Esophagus squamous epithelium (tissue), 5 donors: ENCODE results near the gene GID8. TPM values are rescaled to one million over a fixed set of nuclear protein-coding genes. Genes with fewer than 3 reads are reported as not detected.

Experiments
- DNase-seq: peaks from one replicate; lab custom pipeline; 2025; lab: John Stamatoyannopoulos, UW
- H3K27ac ChIP-seq, 4 donors: fragments of 200-600 bp; sonication (generic); one replicate each; pipeline ENCODE4 v1.5.1; 2016 to 2019; ENCODE audit warnings: mild to moderate bottlenecking in 1 of 4
- H3K27me3 ChIP-seq, 4 donors: fragments of 200-600 bp; sonication (generic); 1 replicate in 3 of 4; 2 replicates in 1 of 4; pipeline versions ENCODE4 v1.5.1 to v1.6.0; 2017 to 2021; ENCODE audit warnings: antibody characterized with exemption in 1 of 4
- H3K36me3 ChIP-seq, 3 donors: fragments of 200-600 bp; sonication (generic); one replicate each; pipeline ENCODE4 v1.5.1; 2016 to 2019
- H3K4me1 ChIP-seq, 3 donors: fragments of 200-600 bp; sonication (generic); one replicate each; pipeline ENCODE4 v1.5.1; 2017 to 2019
- H3K4me3 ChIP-seq, 4 donors: fragments of 200-600 bp; sonication (generic); 1 replicate in 3 of 4; 2 replicates in 1 of 4; pipeline ENCODE4 v1.5.1; 2016 to 2019; ENCODE audit warnings: mild to moderate bottlenecking in 2 of 4, moderate library complexity in 1 of 4
- H3K9me3 ChIP-seq, 3 donors: fragments of 200-600 bp; sonication (generic); one replicate each; pipeline ENCODE4 v1.5.1; 2016 to 2019
- POLR2A ChIP-seq, 4 donors: fragments of 450-650 bp; IDR thresholded peaks; one replicate each; pipeline ENCODE4 v1.6.1; 2017; ENCODE audit warnings: antibody characterized with exemption in 4 of 4, mild to moderate bottlenecking in 4 of 4, moderate library complexity in 3 of 4
- WGBS, 2 donors: methylation state at CpG; one replicate each; pipeline ENCODE4 v1.1.5; 2018; 5-methylcytosine and 5-hydroxymethylcytosine counted together
- intact Hi-C: fragments of 100-400 bp; cut with DNase I; formaldehyde crosslinking; loops from one replicate; pipeline ENCODE4 v1.15.0; 2022
- total RNA-seq, 4 donors: library from RNA; depleted of rRNA; stranded (reverse); fragments of >200 nt; gene quantifications; one replicate each; pipeline ENCODE4 v1.1.0, GENCODE V29; 2016
- TF ChIP-seq, protein P1 (sequence below), 6 experiments: fragments of 450-650 bp in 4 of 6; fragments of 200-600 bp in 2 of 6; sonication (generic) in 2 of 6; IDR thresholded peaks; one replicate each; pipeline ENCODE4 v1.5.1; 2016 to 2019; ENCODE audit warnings: antibody characterized with exemption in 6 of 6, mild to moderate bottlenecking in 4 of 6, moderate library complexity in 4 of 6
- donor health status: DM: yes; HTN: yes; CAD: no.

The GID8 gene
- total RNA-seq, 4 donors from 2014 or later: 41.0 to 51.2 (median 44.1) TPM

GRCh38 chr20:62949962-62950361 is 12.0 kb downstream of the GID8 start:
- Histone ChIP-seq H3K27me3 (no peaks in the 10 kb centered on the region), H3K4me3 (no peak overlapping the region), H3K36me3 (peaks cover 12 to 64% (median 29%) of the 10 kb centered on the region in 3 donors), H3K27ac (no peak overlapping the region), H3K9me3 (no peaks in the 10 kb centered on the region), H3K4me1 (peaks cover 20 to 34% (median 28%) of the 10 kb centered on the region in 3 donors)
- intact Hi-C loops: no loop called here
- TF ChIP-seq, protein P1, sequence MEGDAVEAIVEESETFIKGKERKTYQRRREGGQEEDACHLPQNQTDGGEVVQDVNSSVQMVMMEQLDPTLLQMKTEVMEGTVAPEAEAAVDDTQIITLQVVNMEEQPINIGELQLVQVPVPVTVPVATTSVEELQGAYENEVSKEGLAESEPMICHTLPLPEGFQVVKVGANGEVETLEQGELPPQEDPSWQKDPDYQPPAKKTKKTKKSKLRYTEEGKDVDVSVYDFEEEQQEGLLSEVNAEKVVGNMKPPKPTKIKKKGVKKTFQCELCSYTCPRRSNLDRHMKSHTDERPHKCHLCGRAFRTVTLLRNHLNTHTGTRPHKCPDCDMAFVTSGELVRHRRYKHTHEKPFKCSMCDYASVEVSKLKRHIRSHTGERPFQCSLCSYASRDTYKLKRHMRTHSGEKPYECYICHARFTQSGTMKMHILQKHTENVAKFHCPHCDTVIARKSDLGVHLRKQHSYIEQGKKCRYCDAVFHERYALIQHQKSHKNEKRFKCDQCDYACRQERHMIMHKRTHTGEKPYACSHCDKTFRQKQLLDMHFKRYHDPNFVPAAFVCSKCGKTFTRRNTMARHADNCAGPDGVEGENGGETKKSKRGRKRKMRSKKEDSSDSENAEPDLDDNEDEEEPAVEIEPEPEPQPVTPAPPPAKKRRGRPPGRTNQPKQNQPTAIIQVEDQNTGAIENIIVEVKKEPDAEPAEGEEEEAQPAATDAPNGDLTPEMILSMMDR (IDR thresholded peaks at IDR 0.05): no peak
- no peak for TF ChIP-seq POLR2A (IDR thresholded peaks at IDR 0.05)
- no peak for DNase-seq
- WGBS, 2 donors: 84 to 91% methylated on average over 5 to 11 of the region's 12 CpGs

DNA sequence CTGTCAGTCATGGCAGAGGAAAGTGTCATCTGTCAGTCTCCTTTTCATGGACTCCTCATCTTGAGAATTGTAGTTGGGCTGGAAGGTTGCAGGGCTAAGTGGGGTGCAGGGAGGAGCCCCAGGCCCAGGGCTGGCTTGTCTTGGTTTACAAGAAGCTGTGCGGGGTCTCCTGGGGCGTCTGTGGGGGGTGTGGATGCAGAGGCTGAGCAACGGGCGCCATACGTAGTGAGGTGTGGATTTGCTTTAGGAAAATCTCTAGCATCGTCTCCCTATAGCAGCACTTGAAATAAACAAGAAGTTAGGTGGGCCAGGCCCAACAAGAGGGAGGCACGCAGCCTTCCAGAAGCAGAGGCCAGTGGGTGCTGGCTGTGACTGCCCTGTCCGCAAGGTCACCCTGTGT is 12.8 kb downstream of the GID8 start:
- peaks cover 20 to 34% (median 28%) of the 10 kb centered on the region in 3 donors for H3K4me1 ChIP-seq
- intact Hi-C loops: no loop called here
- H3K27ac ChIP-seq: no peak overlapping the region
- no peaks in the 10 kb centered on the region for H3K9me3 ChIP-seq
- TF ChIP-seq POLR2A (IDR thresholded peaks at IDR 0.05): no peak
- DNase-seq: no peak
- H3K4me3 ChIP-seq: no peak overlapping the region
- H3K36me3 ChIP-seq: peaks cover 10 to 56% (median 23%) of the 10 kb centered on the region in 3 donors
- 94 to 100% methylated on average over 2 to 7 of the region's 8 CpGs for WGBS, 2 donors
- no peaks in the 10 kb centered on the region for H3K27me3 ChIP-seq

DNA sequence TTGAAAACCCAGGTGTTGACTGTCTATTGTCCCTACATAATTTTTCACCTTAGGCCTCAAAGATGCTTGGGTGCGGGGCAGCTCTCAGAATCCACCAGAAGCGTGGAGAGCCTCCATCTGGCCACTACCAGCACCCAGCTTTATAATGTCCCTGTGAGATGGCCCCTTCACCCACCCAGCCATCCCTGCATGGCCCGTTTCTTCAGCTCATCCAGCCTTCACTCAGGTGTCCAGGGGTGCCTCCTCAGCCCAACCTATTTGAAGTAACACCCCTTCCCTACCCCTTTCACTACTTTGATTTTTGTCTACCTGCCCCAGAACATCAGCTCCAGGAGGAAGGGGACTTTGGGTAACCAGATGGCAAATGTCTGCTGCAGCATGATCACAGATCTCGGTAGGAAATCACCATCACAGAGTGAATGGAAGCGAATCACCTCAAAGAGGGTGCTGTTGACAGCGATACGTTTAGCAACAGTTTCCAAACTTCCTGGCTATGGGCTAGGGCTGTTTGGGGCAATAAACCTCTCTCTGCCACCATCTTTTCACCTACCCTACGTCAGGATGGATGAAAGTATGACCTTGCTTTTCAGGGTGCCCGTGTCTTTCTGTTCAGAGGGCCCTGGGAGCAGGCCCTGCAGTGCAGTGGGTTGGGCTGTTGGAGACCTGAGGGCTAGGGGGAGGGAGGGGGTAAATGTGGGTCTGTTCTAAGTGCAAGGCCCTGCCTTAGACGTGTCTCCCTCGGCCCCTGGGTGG is 13.4 kb downstream of the GID8 start:
- Histone ChIP-seq H3K4me3 (no peak overlapping the region), H3K4me1 (peaks cover 20 to 34% (median 28%) of the 10 kb centered on the region in 3 donors), H3K9me3 (no peaks in the 10 kb centered on the region), H3K27ac (no peak overlapping the region), H3K27me3 (no peaks in the 10 kb centered on the region), H3K36me3 (peaks cover 4 to 50% (median 17%) of the 10 kb centered on the region in 3 donors)
- TF ChIP-seq, protein P1 (IDR thresholded peaks at IDR 0.05): no peak
- TF ChIP-seq POLR2A (IDR thresholded peaks at IDR 0.05): no peak
- WGBS, 2 donors: 87 to 91% methylated on average over 4 to 5 of the region's 11 CpGs
- intact Hi-C loops: no loop called here
- DNase-seq: no peak

DNA sequence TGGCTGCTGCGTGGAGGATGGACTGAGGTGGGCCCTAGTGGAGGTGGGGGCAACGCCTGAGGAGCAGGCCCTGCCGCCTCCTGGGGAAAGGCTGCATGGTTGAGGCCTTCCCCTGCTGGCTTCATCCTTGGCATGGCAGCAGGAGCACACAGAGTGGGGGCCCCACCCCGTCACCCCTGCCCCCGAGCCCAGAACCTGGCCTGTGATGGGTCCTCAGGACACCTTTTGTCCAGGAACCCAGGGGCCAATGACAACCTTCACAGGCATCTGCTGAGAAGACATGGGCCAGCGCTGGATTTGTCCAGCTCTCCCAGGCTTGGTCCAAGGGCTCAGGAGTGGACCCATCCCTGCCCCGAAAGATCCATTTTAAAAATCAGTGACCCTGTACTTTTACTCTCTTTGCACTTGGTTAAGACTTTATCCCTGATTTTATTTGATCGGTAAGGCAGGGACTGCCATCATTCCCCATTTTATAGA is 14.0 kb downstream of the GID8 start:
- TF ChIP-seq, protein P1 (IDR thresholded peaks at IDR 0.05): no peak
- no peak for TF ChIP-seq POLR2A (IDR thresholded peaks at IDR 0.05)
- no peaks in the 10 kb centered on the region for H3K27me3 ChIP-seq
- peaks cover 20 to 34% (median 28%) of the 10 kb centered on the region in 3 donors for H3K4me1 ChIP-seq
- intact Hi-C loops: no loop called here
- DNase-seq: no peak
- peak overlapping the region in 2 of 4 donors; percentile 33 to 61 for H3K4me3 ChIP-seq
- peak overlapping the region in 3 of 4 donors; percentile 81 to 96 (median 87) for H3K27ac ChIP-seq
- 79 to 81% methylated on average over 3 of the region's 8 CpGs for WGBS, 2 donors
- peaks cover 0 to 44% (median 11%) of the 10 kb centered on the region in 3 donors for H3K36me3 ChIP-seq
- H3K9me3 ChIP-seq: no peaks in the 10 kb centered on the region

DNA sequence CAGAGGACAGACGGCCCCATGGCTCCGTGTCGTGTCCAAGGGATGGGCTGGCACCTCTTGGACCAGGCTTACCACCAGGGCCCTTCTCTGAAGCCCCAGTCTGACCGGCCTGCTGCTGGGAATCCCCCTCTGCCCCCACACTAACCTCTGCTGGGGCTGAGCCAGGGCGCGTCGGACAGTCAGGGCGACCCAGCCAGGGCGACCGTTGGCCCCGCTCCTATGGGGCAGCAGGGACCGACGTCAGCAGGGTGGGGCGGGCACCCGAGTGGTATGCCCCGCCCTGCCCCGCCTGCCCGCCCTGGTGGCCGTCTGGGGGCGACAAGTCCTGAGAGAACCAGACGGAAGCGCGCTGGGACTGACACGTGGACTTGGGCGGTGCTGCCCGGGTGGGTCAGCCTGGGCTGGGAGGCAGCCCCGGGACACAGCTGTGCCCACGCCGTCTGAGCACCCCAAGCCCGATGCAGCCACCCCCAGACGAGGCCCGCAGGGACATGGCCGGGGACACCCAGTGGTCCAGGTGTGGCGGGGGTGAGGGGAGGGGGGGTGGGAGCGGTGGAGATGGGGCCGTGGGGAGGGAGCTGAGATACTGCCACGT is 14.5 kb downstream of the GID8 start, which contains the start of gene SLC17A9:
Gene SLC17A9 (plus strand): TSS at position 337 of the 595 bp plus-strand sequence. CDS start 122 bp downstream, at position 459.
- 14% methylated on average over 6 of the region's 37 CpGs; no CpG with 5 or more reads in 1 of the 2 donors for WGBS, 2 donors
- H3K27ac ChIP-seq: peak within 1 kb of the TSS; percentile 67 to 96 (median 84)
- peaks cover 0 to 39% (median 6%) of the 10 kb centered on the region in 3 donors for H3K36me3 ChIP-seq
- no peaks in the 10 kb centered on the region for H3K9me3 ChIP-seq
- intact Hi-C loops: no loop called here
- TF ChIP-seq, protein P1 (IDR thresholded peaks at IDR 0.05): no peak
- TF ChIP-seq POLR2A (IDR thresholded peaks at IDR 0.05): peak in 1 of 4 donors; percentile 27
- no peaks in the 10 kb centered on the region for H3K27me3 ChIP-seq
- peak within 1 kb of the TSS in 3 of 4 donors; percentile 33 to 61 (median 37) for H3K4me3 ChIP-seq
- peak; percentile 22 for DNase-seq
- peaks cover 20 to 34% (median 28%) of the 10 kb centered on the region in 3 donors for H3K4me1 ChIP-seq
